ENCODE results near the gene UQCRFS1. TPM values are rescaled to one million over a fixed set of nuclear protein-coding genes. Genes with fewer than 3 reads are reported as not detected.

Gene UQCRFS1
- total and polyA plus RNA-seq, 4 donors = 11.7 to 35.0 (median 18.8) TPM

GRCh38 chr19:29247471-29247870, 34.5 kb upstream of the UQCRFS1 start:
- Histone ChIP-seq H3K9ac (ENCODE audit: insufficient read depth in 1 of 2, low read length in 2 of 2) (no peak overlapping the region), H3K4me1 (ENCODE audit: control insufficient read depth in 5 of 5, insufficient read depth in 5 of 5, low read length in 5 of 5) (peaks cover 0 to 4% (median 0%) of the 10 kb centered on the region in 5 donors), H3K27ac (ENCODE audit: low read depth in 1 of 2, low read length in 1 of 2) (no peak overlapping the region), H3K4me3 (no peak overlapping the region), H3K27me3 (ENCODE audit: control insufficient read depth in 3 of 3, insufficient read depth in 3 of 3, low read length in 2 of 3) (peaks cover 0 to 3% (median 0%) of the 10 kb centered on the region in 3 donors), H3K9me3 (ENCODE audit: control insufficient read depth in 4 of 4, insufficient read depth in 3 of 4, low read length in 3 of 4) (peaks cover 0 to 3% (median 0%) of the 10 kb centered on the region in 4 donors), H3K36me3 (ENCODE audit: control insufficient read depth in 4 of 4, insufficient read depth in 4 of 4, low read length in 4 of 4) (no peaks in the 10 kb centered on the region)
- DNase-seq (no peak), ATAC-seq (ENCODE audit: insufficient read depth, low FRiP score) (no peak)
- WGBS, 2 donors = 67 to 72% methylated on average over 9 of the region's 9 CpGs
- TF ChIP-seq CTCF (IDR thresholded peaks at IDR 0.05; ENCODE audit: control extremely low read depth, extremely low read depth) = no peak

GRCh38 chr19:29247051-29247450, 34.1 kb upstream of the UQCRFS1 start:
- no peak for ATAC-seq (ENCODE audit: insufficient read depth, low FRiP score)
- H3K9me3 ChIP-seq (ENCODE audit: control insufficient read depth in 4 of 4, insufficient read depth in 3 of 4, low read length in 3 of 4) = peaks cover 0 to 3% (median 0%) of the 10 kb centered on the region in 4 donors
- no peak overlapping the region for H3K4me3 ChIP-seq
- H3K36me3 ChIP-seq (ENCODE audit: control insufficient read depth in 4 of 4, insufficient read depth in 4 of 4, low read length in 4 of 4) = no peaks in the 10 kb centered on the region
- no peak overlapping the region for H3K27ac ChIP-seq (ENCODE audit: low read depth in 1 of 2, low read length in 1 of 2)
- no peak for TF ChIP-seq CTCF (IDR thresholded peaks at IDR 0.05; ENCODE audit: control extremely low read depth, extremely low read depth)
- peaks cover 0 to 3% (median 0%) of the 10 kb centered on the region in 3 donors for H3K27me3 ChIP-seq (ENCODE audit: control insufficient read depth in 3 of 3, insufficient read depth in 3 of 3, low read length in 2 of 3)
- peaks cover 0 to 4% (median 0%) of the 10 kb centered on the region in 5 donors for H3K4me1 ChIP-seq (ENCODE audit: control insufficient read depth in 5 of 5, insufficient read depth in 5 of 5, low read length in 5 of 5)
- no peak for DNase-seq
- WGBS, 2 donors = 75 to 83% methylated on average over 3 of the region's 3 CpGs
- no peak overlapping the region for H3K9ac ChIP-seq (ENCODE audit: insufficient read depth in 1 of 2, low read length in 2 of 2)

GRCh38 chr19:29245215-29245614, 32.3 kb upstream of the UQCRFS1 start:
- ATAC-seq (ENCODE audit: insufficient read depth, low FRiP score) (no peak), DNase-seq (peak; percentile 28 to 66 (median 58))
- no peak overlapping the region for H3K9ac ChIP-seq (ENCODE audit: insufficient read depth in 1 of 2, low read length in 2 of 2)
- peaks cover 0 to 3% (median 0%) of the 10 kb centered on the region in 3 donors for H3K27me3 ChIP-seq (ENCODE audit: control insufficient read depth in 3 of 3, insufficient read depth in 3 of 3, low read length in 2 of 3)
- no peak overlapping the region for H3K27ac ChIP-seq (ENCODE audit: low read depth in 1 of 2, low read length in 1 of 2)
- peaks cover 0 to 4% (median 0%) of the 10 kb centered on the region in 5 donors for H3K4me1 ChIP-seq (ENCODE audit: control insufficient read depth in 5 of 5, insufficient read depth in 5 of 5, low read length in 5 of 5)
- TF ChIP-seq CTCF (IDR thresholded peaks at IDR 0.05; ENCODE audit: control extremely low read depth, extremely low read depth) = no peak
- H3K4me3 ChIP-seq = no peak overlapping the region
- peaks cover 0 to 5% (median 0%) of the 10 kb centered on the region in 4 donors for H3K9me3 ChIP-seq (ENCODE audit: control insufficient read depth in 4 of 4, insufficient read depth in 3 of 4, low read length in 3 of 4)
- no peaks in the 10 kb centered on the region for H3K36me3 ChIP-seq (ENCODE audit: control insufficient read depth in 4 of 4, insufficient read depth in 4 of 4, low read length in 4 of 4)
- 66 to 79% methylated on average over 6 of the region's 6 CpGs for WGBS, 2 donors

- DNase-seq (no peak), ATAC-seq (ENCODE audit: insufficient read depth, low FRiP score) (no peak)
- no peaks in the 10 kb centered on the region for H3K36me3 ChIP-seq (ENCODE audit: control insufficient read depth in 4 of 4, insufficient read depth in 4 of 4, low read length in 4 of 4)
- peaks cover 0 to 3% (median 0%) of the 10 kb centered on the region in 4 donors for H3K9me3 ChIP-seq (ENCODE audit: control insufficient read depth in 4 of 4, insufficient read depth in 3 of 4, low read length in 3 of 4)
- H3K27ac ChIP-seq (ENCODE audit: low read depth in 1 of 2, low read length in 1 of 2) = no peak overlapping the region
- TF ChIP-seq CTCF (IDR thresholded peaks at IDR 0.05; ENCODE audit: control extremely low read depth, extremely low read depth) = no peak
- H3K27me3 ChIP-seq (ENCODE audit: control insufficient read depth in 3 of 3, insufficient read depth in 3 of 3, low read length in 2 of 3) = no peaks in the 10 kb centered on the region
- no peak overlapping the region for H3K9ac ChIP-seq (ENCODE audit: insufficient read depth in 1 of 2, low read length in 2 of 2)
- H3K4me3 ChIP-seq = no peak overlapping the region
- no peaks in the 10 kb centered on the region for H3K4me1 ChIP-seq (ENCODE audit: control insufficient read depth in 5 of 5, insufficient read depth in 5 of 5, low read length in 5 of 5)
These were observed 28.4 kb upstream of the UQCRFS1 start for GRCh38 chr19:29241324-29241723.
